H1 (cell line): ENCODE results near the gene NOXO1. TPM values are rescaled to one million over a fixed set of nuclear protein-coding genes. Genes with fewer than 3 reads are reported as not detected.
A peak's percentile ranks its signal among the peaks of the same experiment; 100 is the strongest.

Experiments
- CTCF ChIA-PET: fragments of 300-600 bp; sonication (Branson Sonifier 250); formaldehyde crosslinking; loops from one replicate; lab custom pipeline; 2021; ENCODE audit not compliant: partially characterized antibody; lab: Charles Lee
- POLR2A ChIA-PET: fragments of 300-600 bp; sonication (Branson Sonifier 250); formaldehyde crosslinking; loops from one replicate; lab custom pipeline; 2021; ENCODE audit warnings: inconsistent platforms; ENCODE audit not compliant: partially characterized antibody; lab: Charles Lee
- DNase-seq, 2 experiments: peaks; one replicate each; pipeline versions ENCODE4 v3.0.0 to v3.0.0-alpha.2; 2010 to 2022; ENCODE audit warnings: low spot score in 2 of 2, low read depth in 1 of 2, mixed read lengths in 1 of 2
- FAIRE-seq: peaks from 2 replicates; lab custom pipeline; 2011; peaks lifted over from hg19 to GRCh38; lab: Jason Lieb, UNC
- H2AFZ ChIP-seq: 2 replicates; pipeline ENCODE4 v1.8.1; 2012; ENCODE audit warnings: low read length, inconsistent platforms
- H2AK5ac ChIP-seq: 2 replicates; pipeline ENCODE4 v1.6.1; 2013; ENCODE audit warnings: low read depth, low read length
- H2BK120ac ChIP-seq: replicated peaks from 2 replicates; pipeline ENCODE3; 2013; ENCODE audit warnings: low read depth, low read length, inconsistent platforms
- H2BK12ac ChIP-seq: 2 replicates; pipeline ENCODE4 v1.6.1; 2013; ENCODE audit warnings: low read depth, low read length
- H2BK15ac ChIP-seq: 2 replicates; pipeline ENCODE4 v1.6.1; 2013; ENCODE audit warnings: low read length
- H2BK20ac ChIP-seq: 2 replicates; pipeline ENCODE4 v1.6.1; 2013; ENCODE audit warnings: low read length
- H2BK5ac ChIP-seq: 2 replicates; pipeline ENCODE4 v1.6.1; 2013; ENCODE audit warnings: low read depth, low read length
- H3K14ac ChIP-seq: 2 replicates; pipeline ENCODE4 v1.6.1; 2013; ENCODE audit warnings: inconsistent platforms; ENCODE audit not compliant: insufficient read length
- H3K18ac ChIP-seq: 2 replicates; pipeline ENCODE4 v1.6.1; 2013; ENCODE audit warnings: low read length; ENCODE audit errors: extremely low read depth
- H3K23ac ChIP-seq: 2 replicates; pipeline ENCODE4 v1.6.1; 2013; ENCODE audit warnings: inconsistent platforms; ENCODE audit not compliant: insufficient read length
- H3K23me2 ChIP-seq: 2 replicates; pipeline ENCODE4 v1.6.1; 2013; ENCODE audit warnings: low read depth, low read length
- H3K27ac ChIP-seq: 2 replicates; pipeline ENCODE4 v1.6.1; 2011; ENCODE audit warnings: low read depth, low read length, inconsistent platforms
- H3K27me3 ChIP-seq, 4 experiments: replicated peaks in 1 of 4; 1 replicate in 1 of 4; 2 replicates in 3 of 4; pipeline versions ENCODE4 v1.6.1 to v1.8.1; 2011 to 2013; ENCODE audit warnings: low read length in 3 of 4, mild to moderate bottlenecking in 3 of 4, inconsistent platforms in 2 of 4, mixed read lengths in 2 of 4, moderate library complexity in 1 of 4; ENCODE audit not compliant: control insufficient read depth in 3 of 4, insufficient read depth in 3 of 4; ENCODE audit errors: extremely low read depth in 1 of 4
- H3K36me3 ChIP-seq, 4 experiments: 2 replicates each; pipeline versions ENCODE4 v1.6.1 to v1.8.1; 2011 to 2013; ENCODE audit warnings: mild to moderate bottlenecking in 4 of 4, low read length in 3 of 4, moderate library complexity in 2 of 4, control low read depth in 1 of 4, inconsistent platforms in 1 of 4; ENCODE audit not compliant: insufficient read depth in 4 of 4, control insufficient read depth in 2 of 4
- H3K4ac ChIP-seq: replicated peaks from 2 replicates; pipeline ENCODE3; 2013; ENCODE audit warnings: low read length, low read depth, mixed read lengths, inconsistent platforms; ENCODE audit not compliant: insufficient read length
- H3K4me1 ChIP-seq, 4 experiments: replicated peaks in 1 of 4; 1 replicate in 1 of 4; 2 replicates in 3 of 4; pipeline versions ENCODE4 v1.6.1 to v1.8.1; 2011 to 2013; ENCODE audit warnings: low read length in 3 of 4, inconsistent platforms in 2 of 4, mixed read lengths in 1 of 4; ENCODE audit not compliant: insufficient read depth in 4 of 4, control insufficient read depth in 3 of 4
- H3K4me2 ChIP-seq, 2 experiments: 2 replicates each; pipeline versions ENCODE4 v1.6.1 to v1.8.1; 2011 to 2013; ENCODE audit warnings: low read depth in 2 of 2, low read length in 2 of 2, control low read depth in 1 of 2, inconsistent platforms in 1 of 2, mild to moderate bottlenecking in 1 of 2; ENCODE audit not compliant: insufficient read depth in 1 of 2
- H3K4me3 ChIP-seq, 4 experiments: fragments of 200-600, 300-600 bp in 1 of 4; sonication (generic), shearing (Covaris generic), sonication (Bioruptor Twin) in 1 of 4; 2 replicates each; pipeline versions ENCODE4 v1.5.1 to v1.8.1; 2011 to 2016; ENCODE audit warnings: low read length in 4 of 4, low read depth in 3 of 4, control low read depth in 2 of 4, inconsistent platforms in 2 of 4, mild to moderate bottlenecking in 2 of 4, mixed read lengths in 1 of 4, moderate library complexity in 1 of 4; ENCODE audit not compliant: insufficient read depth in 2 of 4; ENCODE audit errors: extremely low read depth in 1 of 4
- H3K56ac ChIP-seq: replicated peaks from 2 replicates; pipeline ENCODE3; 2013; ENCODE audit warnings: low read depth, mild to moderate bottlenecking, mixed read lengths, low read length, inconsistent platforms; ENCODE audit not compliant: insufficient read length
- H3K79me1 ChIP-seq: 2 replicates; pipeline ENCODE4 v1.6.1; 2013; ENCODE audit warnings: low read depth, low read length, control low read depth
- H3K79me2 ChIP-seq, 2 experiments: 2 replicates each; pipeline versions ENCODE4 v1.6.1 to v1.8.1; 2012 to 2013; ENCODE audit warnings: low read length in 2 of 2, mild to moderate bottlenecking in 2 of 2, inconsistent platforms in 1 of 2; ENCODE audit not compliant: insufficient read depth in 2 of 2, control insufficient read depth in 1 of 2
- H3K9ac ChIP-seq, 4 experiments: replicated peaks in 1 of 4; 1 replicate in 1 of 4; 2 replicates in 3 of 4; pipeline versions ENCODE4 v1.6.1 to v1.8.1; 2011 to 2013; ENCODE audit warnings: low read depth in 3 of 4, low read length in 3 of 4, control low read depth in 2 of 4, mild to moderate bottlenecking in 2 of 4, moderate library complexity in 2 of 4, inconsistent platforms in 1 of 4; ENCODE audit errors: extremely low read depth in 1 of 4
- H3K9me3 ChIP-seq, 2 experiments: 2 replicates each; pipeline versions ENCODE4 v1.6.1 to v1.8.1; 2012 to 2013; ENCODE audit warnings: mild to moderate bottlenecking in 2 of 2, moderate library complexity in 2 of 2, control low read depth in 1 of 2, inconsistent platforms in 1 of 2, low read depth in 1 of 2, low read length in 1 of 2, mixed read lengths in 1 of 2; ENCODE audit not compliant: insufficient read depth in 2 of 2
- H4K20me1 ChIP-seq, 2 experiments: replicated peaks in 1 of 2; 2 replicates each; pipeline versions ENCODE3 to v1.8.1; 2011 to 2013; ENCODE audit warnings: inconsistent platforms in 2 of 2, low read length in 2 of 2, mild to moderate bottlenecking in 1 of 2; ENCODE audit not compliant: insufficient read depth in 2 of 2, control insufficient read depth in 1 of 2
- H4K5ac ChIP-seq: 2 replicates; pipeline ENCODE4 v1.6.1; 2013; ENCODE audit warnings: low read length, low read depth, mixed read lengths, inconsistent platforms; ENCODE audit not compliant: insufficient read length
- H4K8ac ChIP-seq: 2 replicates; pipeline ENCODE4 v1.8.0; 2013; ENCODE audit warnings: mild to moderate bottlenecking, moderate library complexity, low read length, inconsistent platforms; ENCODE audit not compliant: insufficient read depth; ENCODE audit errors: extremely low read depth
- H4K91ac ChIP-seq: replicated peaks from 2 replicates; pipeline ENCODE3; 2013; ENCODE audit warnings: low read length, mixed read lengths, inconsistent platforms; ENCODE audit not compliant: insufficient read length
- CEBPB ChIP-seq: IDR thresholded peaks from 2 replicates; pipeline ENCODE4 v1.6.1; 2012; ENCODE audit warnings: low read depth, low read length
- CHD2 ChIP-seq: IDR thresholded peaks from 2 replicates; pipeline ENCODE4 v1.6.1; 2012; ENCODE audit warnings: low read length, improper control_type of control experiment
- JUND ChIP-seq: IDR thresholded peaks from 2 replicates; pipeline ENCODE4 v1.6.1; 2011; ENCODE audit warnings: mild to moderate bottlenecking, improper control_type of control experiment, low read length
- KDM4A ChIP-seq: IDR thresholded peaks from one replicate; pipeline ENCODE4 v1.7.1; 2012; ENCODE audit warnings: low read depth, mild to moderate bottlenecking, moderate library complexity, low read length, inconsistent platforms; ENCODE audit not compliant: severe bottlenecking
- POLR2A ChIP-seq, 2 experiments: IDR thresholded peaks; 1 replicate in 1 of 2; 2 replicates in 1 of 2; pipeline ENCODE4 v1.6.1; 2011; ENCODE audit warnings: low read depth in 2 of 2, low read length in 2 of 2, mild to moderate bottlenecking in 2 of 2; ENCODE audit errors: control extremely low read depth in 1 of 2
- SIX5 ChIP-seq: IDR thresholded peaks from 2 replicates; pipeline ENCODE4 v1.6.1; 2011; ENCODE audit warnings: mild to moderate bottlenecking, low read depth, low read length
- SP1 ChIP-seq: IDR thresholded peaks from 2 replicates; pipeline ENCODE4 v1.6.1; 2011; ENCODE audit warnings: low read depth, low read length
- TAF7 ChIP-seq: optimal IDR thresholded peaks from 2 replicates; pipeline ENCODE3; 2011; ENCODE audit warnings: low read depth, mild to moderate bottlenecking, inconsistent platforms, low read length, moderate library complexity, borderline replicate concordance
- TBP ChIP-seq: IDR thresholded peaks from 2 replicates; pipeline ENCODE4 v1.6.1; 2011; ENCODE audit warnings: low read depth, low read length, improper control_type of control experiment
- YY1 ChIP-seq: IDR thresholded peaks from 2 replicates; pipeline ENCODE4 v1.6.1; 2011; ENCODE audit warnings: low read depth, mild to moderate bottlenecking, low read length
- WGBS, 2 experiments: shearing (Covaris generic) in 1 of 2; methylation state at CpG; one replicate each; pipeline versions ENCODE4 v1.1.6 to v1.1.7; 2013 to 2015; ENCODE audit warnings: low lambda C conversion rate in 2 of 2, mixed read lengths in 2 of 2, inconsistent platforms in 1 of 2, low coverage in 1 of 2, missing lambda C conversion rate in 1 of 2; ENCODE audit not compliant: insufficient replicate concordance in 2 of 2, insufficient coverage in 1 of 2, insufficient read length in 1 of 2; ENCODE audit errors: extremely low coverage in 1 of 2, missing lambda C conversion rate in 1 of 2; 5-methylcytosine and 5-hydroxymethylcytosine counted together
- polyA plus RNA-seq, 7 experiments: library from polyadenylated mRNA; depleted of rRNA in 3 of 7; stranded (reverse) in 5 of 7; unstranded in 2 of 7; fragments of >200 nt in 5 of 7; fragments of 200-250 nt in 2 of 7; gene quantifications; 1 replicate in 5 of 7; 2 replicates in 1 of 7; 4 replicates in 1 of 7; pipeline versions ENCODE4 v1.2.1 to v1.2.3, GENCODE V29; 2011 to 2013; ENCODE audit warnings: missing spikeins in 2 of 7, mixed read lengths in 2 of 7
- total RNA-seq: library from RNA; stranded (reverse); fragmentation: NEBNext Ultra II Directional; extraction: Animal tissue kit (Norgen Biotek cat#: 25700); gene quantifications from 2 replicates; pipeline ENCODE4 v1.2.1, GENCODE V29; 2021

Gene NOXO1
- total and polyA plus RNA-seq, 2 of the 8 experiments (the other 6 are each of a cell fraction or from before 2014, with no cell fraction given): 1.3 to 2.5 TPM

DNA sequence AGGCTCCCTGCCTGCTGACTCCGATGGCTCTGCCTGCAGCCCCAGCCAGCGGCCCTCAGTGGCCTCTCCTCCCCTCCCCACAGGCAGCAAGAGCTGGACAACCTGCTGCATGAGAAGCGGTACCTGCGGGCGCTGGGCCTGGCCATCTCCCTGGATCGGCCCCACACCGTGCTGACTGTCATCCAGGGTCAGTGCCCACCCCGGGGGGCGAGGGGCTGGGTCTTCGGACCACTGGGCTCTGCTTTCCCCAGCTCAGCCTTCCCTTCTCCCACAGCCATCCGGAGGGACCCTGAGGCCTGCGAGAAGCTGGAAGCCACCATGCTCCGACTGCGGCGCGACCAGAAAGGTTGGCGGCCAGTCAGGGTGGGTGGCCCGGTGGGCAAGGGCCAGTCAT is 3.4 kb downstream of the NOXO1 start:
- Histone ChIP-seq H2AK5ac (no peak overlapping the region), H3K4me2 (no peak overlapping the region; a peak in 1 of 4 replicates), H2AFZ (no peak overlapping the region), H3K36me3 (peaks cover 11 to 33% (median 22%) of the 10 kb centered on the region in 4 experiments; a peak in 7 of 8 replicates), H4K91ac (no peak overlapping the region), H4K8ac (no peak overlapping the region), H3K4ac (no peak overlapping the region), H3K9me3 (no peaks in the 10 kb centered on the region), H3K14ac (no peak overlapping the region), H2BK15ac (no peak overlapping the region), H3K23ac (no peak overlapping the region), H2BK20ac (no peak overlapping the region), H3K23me2 (peaks cover 14% of the 10 kb centered on the region; the same call in 1 of the 2 replicates), H3K4me1 (peaks cover 3 to 27% (median 23%) of the 10 kb centered on the region in 4 experiments), H3K27ac (no peak overlapping the region), H3K79me1 (peaks cover 7% of the 10 kb centered on the region; the same call in 1 of the 2 replicates), H3K27me3 (peaks cover 8 to 36% (median 35%) of the 10 kb centered on the region in 4 experiments; a peak in 6 of 7 replicates), H4K5ac (no peak overlapping the region), H3K9ac (no peak overlapping the region), H3K4me3 (no peak overlapping the region), H2BK12ac (no peak overlapping the region)
- ChIA-PET POLR2A (interaction anchor here (1.0 to 28.2 kb wide), 10 partner anchors 10 to 202 kb away, joined by 3 to 736 read pairs (median 8); partner anchors contain the start of genes FAHD1, HAGH, MSRB1 and NDUFB10), CTCF (interaction anchor here (0.7 to 1.5 kb wide), 4 partner anchors 20 to 54 kb away, joined by 3 to 5 read pairs (median 4); no protein-coding TSS in a partner anchor)
- DNase-seq (no peak), FAIRE-seq (no peak)
- WGBS, 2 experiments: 96% methylated on average over 15 of the region's 18 CpGs; no CpG with 5 or more reads in 1 of the 2 experiments
- no peak for TF ChIP-seq YY1
- TF ChIP-seq SP1: no peak
- no peak for TF ChIP-seq JUND
- TF ChIP-seq CEBPB: no peak
- no peak for TF ChIP-seq CHD2
- no peak for TF ChIP-seq TBP
- no peak for TF ChIP-seq POLR2A (IDR thresholded peaks at IDR 0.05; ENCODE audit: control extremely low read depth in 1 of 2, low read depth in 2 of 2, low read length in 2 of 2)
- TF ChIP-seq KDM4A: no peak
- TF ChIP-seq SIX5: no peak
- no peak for TF ChIP-seq TAF7
- TF ChIP-seq, all 59 proteins: peak for 0
- no peak overlapping the region for H2BK120ac ChIP-seq
- H3K79me2 ChIP-seq: peaks cover 0 to 7% of the 10 kb centered on the region in 2 experiments; a peak in 2 of 4 replicates
- H4K20me1 ChIP-seq: peaks cover 2 to 25% of the 10 kb centered on the region in 2 experiments
- H3K56ac ChIP-seq: no peak overlapping the region
- H3K18ac ChIP-seq: no peak overlapping the region
- H2BK5ac ChIP-seq: 0 out of 2 replicates have a peak overlapping the region, but pooled peaks have one; percentile 44
